GM12878 (cell line): ENCODE measurements around the gene CACNB3. TPM values are rescaled to one million over a fixed set of nuclear protein-coding genes. Genes with fewer than 3 reads are reported as not detected.

Experiments
- CTCF ChIP-seq, 3 experiments: IDR thresholded peaks in 2 of 3; conservative IDR thresholded peaks in 1 of 3; 2 replicates each; pipeline ENCODE4 v1.5.1; 2011; ENCODE audit warnings: low read depth in 3 of 3, low read length in 3 of 3, mild to moderate bottlenecking in 3 of 3, control low read depth in 2 of 3, moderate library complexity in 2 of 3, inconsistent platforms in 1 of 3, mixed read lengths in 1 of 3; ENCODE audit not compliant: control insufficient read depth in 2 of 3, insufficient read depth in 1 of 3; ENCODE audit errors: extremely low read depth in 1 of 3
- MAX ChIP-seq: IDR thresholded peaks from 2 replicates; pipeline ENCODE4 v1.6.1; 2012; ENCODE audit warnings: low read depth, low read length, improper control_type of control experiment
- NFYB ChIP-seq: IDR thresholded peaks from 2 replicates; pipeline ENCODE4 v1.6.1; 2011; ENCODE audit warnings: low read depth, mild to moderate bottlenecking, low read length, improper control_type of control experiment, moderate library complexity; ENCODE audit not compliant: insufficient read depth
- PBX3 ChIP-seq: IDR thresholded peaks from 2 replicates; pipeline ENCODE4 v1.6.1; 2011; ENCODE audit warnings: mild to moderate bottlenecking, low read depth, low read length, moderate library complexity; ENCODE audit not compliant: insufficient replicate concordance
- SIX5 ChIP-seq: IDR thresholded peaks from 2 replicates; pipeline ENCODE4 v1.6.1; 2011; ENCODE audit warnings: mild to moderate bottlenecking, low read depth, low read length, moderate library complexity; ENCODE audit not compliant: severe bottlenecking
- SMAD5 ChIP-seq: IDR thresholded peaks from 2 replicates; pipeline ENCODE4 v1.6.1; 2016; ENCODE audit warnings: antibody characterized with exemption, low read depth
- ZBTB4 ChIP-seq: fragments of 450-650 bp; formaldehyde crosslinking; IDR thresholded peaks from 2 replicates; pipeline ENCODE4 v1.4.0; 2022; ENCODE audit warnings: mild to moderate bottlenecking, moderate library complexity
- ZNF622 ChIP-seq: fragments of 450-650 bp; IDR thresholded peaks from 2 replicates; pipeline ENCODE4 v1.6.1; 2017; ENCODE audit warnings: mild to moderate bottlenecking, inconsistent platforms
- ZNF687 ChIP-seq: fragments of 450-650 bp; IDR thresholded peaks from 2 replicates; pipeline ENCODE4 v1.6.1; 2017; ENCODE audit warnings: mild to moderate bottlenecking, moderate library complexity
- polyA plus RNA-seq, 11 experiments: library from polyadenylated mRNA; depleted of rRNA in 4 of 11; unstranded in 6 of 11; stranded (reverse) in 5 of 11; fragments of >200 nt; fragmentation: Nextera tagmentation in 4 of 11; fragmentation: Illumina TruSeq in 1 of 11; extraction: Ambion mirVana in 4 of 11; extraction: Trizol in 1 of 11; gene quantifications; 1 replicate in 1 of 11; 2 replicates in 10 of 11; pipeline versions ENCODE4 v1.2.1 to v1.2.3, GENCODE V29; 2011 to 2016; ENCODE audit warnings: inconsistent platforms in 2 of 11, missing spikeins in 2 of 11, low read depth in 1 of 11
- total RNA-seq, 4 experiments: library from RNA; depleted of rRNA in 3 of 4; stranded (reverse); fragments of >200 nt in 3 of 4; fragmentation: Illumina TruSeq in 1 of 4; extraction: Trizol in 1 of 4; gene quantifications; 2 replicates each; pipeline versions ENCODE4 v1.2.1 to v1.2.3, GENCODE V29; 2013 to 2021

The CACNB3 gene
- total and polyA plus RNA-seq, 10 of the 15 experiments (the other 5 are each of a cell fraction or from before 2014, with no cell fraction given): 0.78 to 5.0 (median 1.7) TPM

GRCh38 chr12:48774516-48774915 lies 43.8 kb upstream of the CACNB3 start (continued):
- TF ChIP-seq ZNF687: no peak
- no peak for TF ChIP-seq NFYB
- TF ChIP-seq ZNF622: no peak
- no peak for TF ChIP-seq ZBTB4 (CRISPR knock-in tag)
- no peak for TF ChIP-seq CTCF (IDR thresholded peaks at IDR 0.05 in 2 of 3, conservative IDR thresholded peaks at IDR 0.05 in 1 of 3; ENCODE audit: control insufficient read depth in 2 of 3, extremely low read depth in 1 of 3, insufficient read depth in 1 of 3, low read depth in 3 of 3, low read length in 3 of 3)
- no peak for TF ChIP-seq SMAD5
- no peak for TF ChIP-seq SIX5
- TF ChIP-seq PBX3: no peak
- no peak for TF ChIP-seq MAX
